GM10847 (cell line): ENCODE data around the gene ZWILCH.

ENCODE experiments used
- POLR2A ChIP-seq: IDR thresholded peaks from 2 replicates; pipeline ENCODE4 v1.6.1; 2011; ENCODE audit not compliant: insufficient read length; ENCODE audit errors: extremely low read depth

ZWILCH gene

DNA sequence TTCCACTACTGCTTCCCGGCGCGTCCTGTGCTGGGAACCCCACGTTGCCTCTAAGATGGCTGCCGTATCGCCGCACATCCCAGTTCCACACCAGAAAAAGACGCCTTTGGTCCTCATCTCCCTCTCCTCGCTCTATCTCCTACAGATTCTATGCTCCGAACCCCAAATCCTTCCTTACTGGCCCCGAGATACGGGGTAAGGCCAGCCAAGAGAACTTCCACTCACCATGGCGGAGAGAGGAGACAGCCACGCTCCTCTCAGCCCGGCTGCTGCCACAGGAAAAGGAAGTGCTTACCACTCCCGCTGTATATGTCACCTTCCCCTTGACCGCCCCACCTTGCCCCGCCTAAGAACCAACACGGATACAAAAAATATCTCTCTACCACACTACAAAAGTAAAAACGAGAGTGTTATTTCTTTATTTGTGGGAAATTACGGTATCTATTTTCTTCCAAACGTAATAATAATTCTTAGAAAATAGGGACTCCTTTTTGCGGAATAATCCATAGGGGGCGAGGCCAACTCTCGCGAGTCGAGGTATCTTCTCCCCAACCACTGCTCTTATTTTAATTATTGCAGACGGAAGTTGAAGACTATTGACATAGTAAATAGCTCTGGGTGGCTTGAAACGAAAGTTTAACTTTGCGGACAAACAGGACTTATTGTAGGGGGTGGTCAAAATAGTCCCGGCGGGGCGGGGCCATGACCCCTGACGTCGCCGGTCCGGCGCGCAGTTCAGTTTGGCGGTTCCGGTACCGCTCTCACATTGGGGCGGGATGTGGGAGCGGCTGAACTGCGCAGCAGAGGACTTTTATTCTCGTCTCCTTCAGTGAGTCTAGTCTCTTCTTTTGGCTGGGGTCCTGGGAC lies at the start of gene ZWILCH, which contains the start of gene RPL4:
ZWILCH (plus strand) TSS at position 764 of the 867 bp plus-strand sequence; CDS start at position 777, 13 bp downstream.
RPL4 (minus strand) TSS at position 293 of the 867 bp plus-strand sequence; CDS start at position 228, 65 bp downstream.
- peak; percentile 88 for TF ChIP-seq POLR2A

DNA sequence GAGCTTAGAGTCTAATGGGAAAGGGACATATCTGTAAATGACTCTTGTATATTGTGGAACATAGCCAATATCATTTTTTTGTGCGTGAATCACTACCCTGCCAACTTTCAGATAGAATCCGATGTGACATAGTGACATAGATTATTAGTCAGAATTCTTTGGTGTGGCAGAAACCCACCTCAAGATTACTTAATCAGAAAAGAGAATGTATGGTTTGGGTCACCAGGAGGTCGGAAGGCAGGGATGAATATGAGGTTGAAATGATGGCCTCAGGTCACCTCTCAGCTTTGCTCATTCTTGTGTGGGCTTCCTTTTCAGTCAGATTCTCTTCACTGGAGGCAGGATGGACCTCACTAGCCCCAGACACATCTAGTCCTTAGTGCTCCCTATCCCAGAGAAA lies 48.9 kb upstream of the ZWILCH start:
- no peak for TF ChIP-seq POLR2A

DNA sequence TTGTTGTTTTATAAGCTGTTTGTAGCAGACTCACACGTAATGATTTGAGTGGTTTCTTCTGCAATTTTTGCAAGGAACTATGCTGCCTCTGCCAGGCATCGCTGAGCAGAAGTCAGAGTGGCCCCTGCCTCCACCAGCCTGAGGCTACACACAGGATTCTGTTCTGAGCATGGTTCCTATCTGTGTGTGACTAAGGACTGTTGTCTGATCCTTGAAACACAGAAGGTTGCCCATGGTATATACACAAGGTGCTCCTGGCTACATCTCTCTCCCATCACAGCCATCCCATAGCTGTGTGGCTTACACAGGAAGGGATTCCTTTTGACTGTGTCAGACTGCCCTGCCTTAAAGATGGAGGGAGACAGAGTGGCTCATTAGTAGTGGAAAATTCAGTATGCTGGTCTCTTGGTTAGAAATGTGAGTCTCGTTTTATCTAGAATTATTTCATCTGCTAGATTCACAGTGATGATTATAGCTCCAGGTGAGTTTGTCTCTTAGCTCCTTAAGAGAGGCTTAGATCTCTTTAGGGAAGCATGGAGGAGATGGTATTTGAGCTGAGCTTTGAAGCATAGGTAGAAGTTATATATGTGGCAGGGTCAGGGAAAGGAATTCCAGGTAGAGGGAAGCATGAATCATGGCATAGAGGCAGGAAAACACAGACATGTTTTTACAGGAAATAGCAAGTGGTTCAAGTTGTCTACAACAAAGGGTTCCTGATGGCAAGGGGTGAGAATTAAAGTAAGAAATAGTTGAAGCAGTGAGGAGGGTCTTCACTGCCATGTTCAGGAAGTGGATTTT lies 45.1 kb upstream of the ZWILCH start:
- TF ChIP-seq POLR2A = no peak

DNA sequence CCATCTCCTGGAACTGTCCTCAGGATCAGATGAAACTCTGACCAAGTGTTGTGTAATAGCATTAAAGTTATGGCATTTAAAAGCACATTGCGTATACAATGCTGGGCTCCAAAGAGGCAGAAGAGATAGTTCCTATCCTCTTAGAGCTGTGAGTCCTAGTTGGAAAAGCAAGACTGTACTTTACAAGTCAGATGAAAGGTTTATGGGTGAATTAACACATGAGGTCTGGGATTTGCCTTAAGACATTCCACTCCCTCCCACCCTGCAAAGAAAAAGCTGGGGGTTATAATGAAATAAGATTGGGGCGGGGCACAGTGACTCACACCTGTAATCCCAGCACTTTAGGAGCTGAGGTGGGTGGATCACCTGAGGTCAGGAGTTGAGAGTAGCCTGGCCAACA lies 43.2 kb upstream of the ZWILCH start:
- no peak for TF ChIP-seq POLR2A

DNA sequence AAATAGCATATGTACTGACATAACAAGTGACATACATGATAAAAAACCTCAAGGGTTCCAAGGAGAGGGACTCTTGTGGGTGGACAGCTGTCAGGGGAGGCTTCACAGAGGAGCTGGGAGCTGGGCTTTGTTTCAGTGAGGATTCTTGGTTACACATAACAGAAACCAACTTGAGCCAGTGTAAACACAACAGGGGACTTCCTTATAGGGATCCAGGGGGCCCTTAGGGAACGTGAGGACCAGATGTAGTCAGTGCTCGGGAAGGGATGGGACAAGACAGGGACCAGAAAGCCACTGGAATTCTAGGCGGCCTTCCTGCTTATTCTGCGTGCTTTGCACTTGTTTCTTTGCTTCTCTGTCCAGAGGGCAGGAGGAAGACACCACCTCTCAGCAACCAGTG lies 42.5 kb upstream of the ZWILCH start:
- TF ChIP-seq POLR2A = no peak

DNA sequence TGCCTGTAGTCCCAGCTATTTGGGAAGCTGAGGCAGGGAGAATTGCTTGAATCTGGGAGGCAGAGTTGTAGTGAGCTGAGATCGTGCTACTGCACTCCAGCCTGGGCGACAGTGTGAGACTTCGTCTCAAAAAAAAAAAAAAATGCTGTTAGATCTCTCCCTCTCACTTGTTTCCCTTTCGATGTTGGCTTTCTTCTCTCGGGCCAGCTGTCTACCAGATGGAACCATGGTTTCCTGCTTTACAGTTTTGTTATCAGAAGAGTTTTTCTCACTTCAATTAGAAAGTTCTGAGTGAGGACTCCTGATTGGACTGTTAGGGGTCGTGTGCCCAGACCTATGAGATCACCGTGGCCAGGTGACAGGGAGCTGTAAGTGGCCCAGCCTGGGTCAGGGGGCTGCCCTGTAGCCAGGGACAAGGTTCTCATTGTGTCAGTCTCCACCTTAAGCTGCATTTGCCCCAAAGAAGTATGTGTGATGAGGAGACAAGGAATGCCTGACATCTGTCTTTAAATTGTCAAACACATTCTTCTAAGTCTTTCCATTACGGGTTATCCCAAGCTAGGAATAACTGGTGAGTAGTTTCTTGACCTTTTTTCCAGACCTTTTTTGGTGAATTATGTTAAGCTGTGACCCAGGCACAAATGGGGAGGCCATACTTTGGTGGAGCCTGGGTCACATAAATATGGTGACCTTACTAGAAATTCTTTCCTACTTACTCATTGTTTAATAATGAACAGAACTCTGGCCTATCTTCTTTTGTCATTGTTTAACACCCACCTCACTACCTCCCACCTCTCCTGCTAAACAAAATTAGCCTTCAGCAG lies 32.7 kb upstream of the ZWILCH start:
- no peak for TF ChIP-seq POLR2A

DNA sequence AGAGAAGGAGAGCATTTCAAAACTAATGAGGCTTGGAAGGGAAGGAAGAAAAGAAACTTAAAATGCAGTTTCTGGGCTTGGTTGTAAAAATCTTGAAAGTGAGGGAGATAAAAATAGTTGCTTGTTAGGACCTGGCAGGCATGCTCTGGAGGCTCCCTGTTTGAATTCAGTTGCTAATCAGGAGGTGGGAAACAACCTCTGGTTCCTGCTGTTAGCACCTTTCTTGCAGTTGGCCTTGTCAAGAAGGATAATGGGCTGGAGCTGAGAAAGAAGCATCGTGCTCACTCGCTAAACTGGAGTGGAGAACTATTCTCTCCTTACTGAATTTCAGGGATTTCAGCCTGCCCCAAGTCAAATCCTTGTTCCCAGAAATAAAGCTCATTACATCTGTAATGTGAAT lies 31.0 kb upstream of the ZWILCH start:
- no peak for TF ChIP-seq POLR2A

DNA sequence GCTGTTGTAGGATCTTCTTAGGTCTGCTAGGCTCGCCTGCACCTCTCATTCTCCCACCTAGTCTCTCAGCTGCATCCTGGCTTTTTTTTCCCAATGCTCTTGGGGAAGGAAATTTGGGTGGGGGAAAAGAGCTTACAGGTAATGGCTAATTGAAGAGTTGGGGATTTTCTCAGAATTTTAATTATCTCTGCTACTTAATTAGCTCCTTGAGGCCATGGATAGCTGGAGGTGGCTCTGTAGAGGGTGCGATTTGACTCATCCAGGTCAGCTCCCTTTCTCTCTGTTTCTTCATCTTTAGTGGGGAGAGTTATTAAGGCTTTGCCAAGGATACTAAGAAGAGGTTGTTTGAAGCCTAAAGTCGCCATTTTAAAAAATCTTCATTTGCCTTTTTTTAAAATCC lies 30.2 kb upstream of the ZWILCH start:
- TF ChIP-seq POLR2A = no peak

DNA sequence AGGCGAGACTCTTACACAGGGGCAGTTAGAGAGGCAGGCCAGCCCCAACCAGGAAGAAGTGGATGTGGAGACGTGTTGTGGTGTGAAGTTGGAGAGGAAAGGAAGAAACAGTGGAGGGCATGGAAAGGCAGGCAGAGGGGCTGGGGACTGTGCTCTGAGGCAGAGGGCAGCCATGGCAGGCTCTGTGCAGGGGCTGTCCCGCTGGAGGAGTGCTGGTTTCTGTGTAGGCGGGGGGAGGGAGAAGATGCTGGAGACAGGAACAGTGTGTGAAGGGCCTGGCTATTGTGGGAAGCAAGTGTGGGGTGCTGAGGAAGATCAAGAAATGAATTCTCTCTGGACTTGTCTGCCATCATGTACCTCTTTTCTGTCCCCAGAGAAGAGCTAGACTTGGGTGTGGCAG lies 28.6 kb upstream of the ZWILCH start:
- no peak for TF ChIP-seq POLR2A

DNA sequence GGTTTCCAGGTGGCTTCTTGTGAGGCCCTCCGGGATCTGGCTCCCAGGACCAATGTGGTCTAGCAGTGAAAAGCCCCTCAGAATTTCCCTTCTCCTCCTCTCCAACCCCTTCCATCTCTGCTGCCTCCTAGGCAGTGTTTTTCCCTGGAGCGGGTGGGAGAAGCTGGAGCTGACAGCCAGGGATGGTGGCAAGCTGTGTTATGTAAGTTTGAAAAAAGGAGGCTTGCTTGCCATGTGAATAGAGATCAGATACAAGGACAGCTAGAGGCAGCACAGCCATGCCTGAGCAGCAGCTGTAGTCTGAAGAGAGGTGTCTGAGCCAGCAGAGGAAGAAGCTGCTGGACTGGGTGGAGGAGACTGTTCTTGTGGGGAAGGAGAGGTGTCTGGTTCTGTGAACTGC lies 28.1 kb upstream of the ZWILCH start:
- no peak for TF ChIP-seq POLR2A

DNA sequence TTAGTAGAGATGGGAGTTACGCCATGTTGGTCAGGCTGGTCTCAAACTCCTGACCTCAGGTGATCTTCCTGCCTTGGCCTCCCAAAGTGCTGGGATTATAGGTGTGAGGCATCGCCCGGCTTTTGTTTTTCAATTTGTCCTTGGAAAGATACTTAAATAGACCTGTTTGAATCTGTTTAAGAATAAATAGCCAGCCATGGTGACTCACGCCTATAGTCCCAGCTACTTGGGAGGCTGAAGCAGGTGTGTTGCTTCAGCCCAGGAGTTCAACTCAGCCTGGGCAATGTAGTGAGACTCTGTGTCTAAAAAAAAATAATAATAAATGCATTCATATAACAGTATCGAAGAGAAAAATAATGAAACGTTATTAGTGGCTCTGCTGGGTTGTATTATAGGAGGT lies 24.9 kb upstream of the ZWILCH start:
- TF ChIP-seq POLR2A = no peak

DNA sequence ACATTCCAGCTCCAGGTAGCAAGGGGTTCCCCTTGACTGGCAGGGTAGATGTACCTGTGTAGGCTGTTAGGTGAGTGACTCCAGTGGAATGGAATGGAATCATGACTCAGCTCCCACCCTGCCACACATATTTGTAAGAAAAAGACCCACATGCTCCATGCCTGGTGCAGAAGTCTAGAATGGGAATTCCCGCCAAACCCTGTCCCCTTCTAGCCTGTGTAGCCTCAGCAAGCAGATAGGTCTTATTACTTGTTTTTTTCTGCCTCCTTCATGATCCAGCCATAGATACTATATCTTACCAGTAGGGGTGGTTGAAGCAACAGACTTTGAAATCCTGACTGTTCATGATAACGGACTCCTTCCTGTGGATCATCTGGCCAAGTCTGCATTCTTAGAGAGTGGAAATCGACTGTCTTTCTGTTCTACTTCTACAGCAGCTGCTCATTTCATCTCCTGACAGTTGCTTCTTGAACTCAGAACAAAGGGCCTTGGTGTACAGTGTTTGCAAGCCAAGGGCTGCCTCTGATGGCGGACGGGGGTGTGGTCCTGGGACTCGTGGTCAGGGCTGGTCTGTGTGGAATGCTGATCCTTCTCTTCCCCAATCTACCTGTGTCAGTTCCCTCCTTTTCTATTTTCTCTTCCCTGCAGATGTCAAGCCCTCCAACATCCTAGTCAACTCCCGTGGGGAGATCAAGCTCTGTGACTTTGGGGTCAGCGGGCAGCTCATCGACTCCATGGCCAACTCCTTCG lies 23.8 kb upstream of the ZWILCH start:
- no peak for TF ChIP-seq POLR2A

DNA sequence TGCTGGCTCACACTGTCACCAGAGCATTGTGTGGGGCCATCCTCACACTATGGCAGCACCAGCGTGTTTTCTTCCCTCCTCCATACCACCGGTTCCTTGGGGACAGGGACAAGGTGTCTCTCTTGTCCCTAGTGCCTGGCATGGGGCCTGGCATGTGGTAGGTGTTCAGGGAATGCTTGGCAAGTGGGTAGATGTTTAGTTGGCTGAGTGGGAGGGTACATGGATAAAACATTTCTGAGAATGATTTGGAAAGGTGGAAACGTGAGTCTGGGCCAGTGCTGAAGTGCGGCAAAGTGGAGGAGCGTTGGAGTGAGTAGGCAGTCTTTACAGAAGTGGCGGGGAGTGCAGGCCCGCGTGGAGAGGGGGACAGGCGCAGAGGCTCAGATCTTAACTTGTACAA lies 22.6 kb upstream of the ZWILCH start:
- no peak for TF ChIP-seq POLR2A

DNA sequence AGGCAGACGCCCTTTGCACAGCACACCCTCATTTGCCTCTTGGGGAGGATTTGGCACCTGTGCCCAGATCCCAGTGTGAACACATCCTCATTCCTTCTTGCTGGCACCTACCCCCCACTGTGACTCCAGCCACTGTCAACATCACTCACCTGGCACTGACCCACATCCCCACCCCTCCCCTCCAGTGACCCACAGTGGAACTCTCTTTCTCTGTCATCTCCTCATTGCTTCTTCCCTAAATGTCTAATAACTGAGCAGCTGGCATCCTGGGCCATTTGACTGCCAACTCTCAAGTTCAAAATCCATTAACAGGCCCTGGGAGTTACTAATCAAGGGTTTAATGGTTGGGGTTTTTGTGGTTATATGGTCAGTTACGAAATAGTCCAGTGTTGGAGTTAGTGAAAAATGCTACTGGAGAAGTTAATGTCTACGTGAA lies 22.0 kb upstream of the ZWILCH start:
- TF ChIP-seq POLR2A = no peak
